NK-92 (cell line): ENCODE data around the gene NPAS3.

Source experiments
- DNase-seq: peaks from one replicate; lab custom pipeline; 2025; ENCODE audit not compliant: unreplicated experiment; lab: John Stamatoyannopoulos, UW

The NPAS3 gene

GRCh38 chr14:33567731-33568130 lies 629.1 kb downstream of the NPAS3 start:
- no peak for DNase-seq

GRCh38 chr14:33568935-33569579 lies 630.4 kb downstream of the NPAS3 start:
- DNase-seq = no peak

- DNase-seq = no peak
These were observed 631.4 kb downstream of the NPAS3 start for GRCh38 chr14:33569821-33570687.

- DNase-seq = no peak
These were observed 632.1 kb downstream of the NPAS3 start for GRCh38 chr14:33570694-33571310.

GRCh38 chr14:33573301-33573880 lies 634.7 kb downstream of the NPAS3 start:
- DNase-seq = no peak

GRCh38 chr14:33576014-33576413 lies 637.3 kb downstream of the NPAS3 start:
- no peak for DNase-seq

- no peak for DNase-seq
These were observed 640.0 kb downstream of the NPAS3 start for GRCh38 chr14:33578461-33579216.

- no peak for DNase-seq
These were observed 641.6 kb downstream of the NPAS3 start for GRCh38 chr14:33580231-33580749.

GRCh38 chr14:33580841-33581240 lies 642.2 kb downstream of the NPAS3 start:
- DNase-seq = no peak

GRCh38 chr14:33584697-33585096 lies 646.0 kb downstream of the NPAS3 start:
- DNase-seq = no peak

GRCh38 chr14:33586806-33587205 lies 648.1 kb downstream of the NPAS3 start:
- no peak for DNase-seq

- no peak for DNase-seq
These were observed 649.1 kb downstream of the NPAS3 start for GRCh38 chr14:33587791-33588190.

- DNase-seq = no peak
These were observed 650.1 kb downstream of the NPAS3 start for GRCh38 chr14:33588771-33589170.

GRCh38 chr14:33589334-33589733 lies 650.7 kb downstream of the NPAS3 start:
- no peak for DNase-seq

- no peak for DNase-seq
These were observed 652.4 kb downstream of the NPAS3 start for GRCh38 chr14:33590891-33591630.

- DNase-seq = no peak
These were observed 653.6 kb downstream of the NPAS3 start for GRCh38 chr14:33592297-33592696.

- no peak for DNase-seq
These were observed 657.8 kb downstream of the NPAS3 start for GRCh38 chr14:33596211-33597080.

GRCh38 chr14:33598582-33598981 lies 659.9 kb downstream of the NPAS3 start:
- no peak for DNase-seq

- no peak for DNase-seq
These were observed 663.7 kb downstream of the NPAS3 start for GRCh38 chr14:33602396-33602795.
